ENCODE data around the gene KRT15. TPM values are rescaled to one million over a fixed set of nuclear protein-coding genes. Genes with fewer than 3 reads are reported as not detected.

Gene KRT15
- polyA plus RNA-seq, 1 of the 3 experiments (the other 2 are of a cell fraction): 16.9 TPM

GRCh38 chr17:41505809-41506767 lies 12.6 kb downstream of the KRT15 start:
- Histone ChIP-seq H3K27ac (ENCODE audit: low read depth in 2 of 2, low read length in 1 of 2) (no peak overlapping the region), H2AFZ (ENCODE audit: low read depth) (no peak overlapping the region), H3K4me2 (no peak overlapping the region), H3K9me3 (no peaks in the 10 kb centered on the region), H3K4me3 (ENCODE audit: low read depth in 2 of 2, low read length in 1 of 2) (no peak overlapping the region), H3K36me3 (replicated peaks in 1 of 2; ENCODE audit: control insufficient read depth in 1 of 2, insufficient read depth in 2 of 2, low read length in 1 of 2) (no peaks in the 10 kb centered on the region), H3K27me3 (ENCODE audit: insufficient read depth) (no peaks in the 10 kb centered on the region), H3F3A (replicated peaks; ENCODE audit: insufficient read depth) (peaks cover 4% of the 10 kb centered on the region), H4K20me1 (ENCODE audit: insufficient read depth) (no peaks in the 10 kb centered on the region), H3K9me2 (no peaks in the 10 kb centered on the region), H3K4me1 (ENCODE audit: control insufficient read depth in 1 of 2, insufficient read depth in 2 of 2, low read depth in 1 of 2, low read length in 1 of 2) (peaks cover 0 to 6% of the 10 kb centered on the region in 2 experiments; a peak in 1 of 4 replicates), H3K9ac (no peak overlapping the region), H3K79me2 (ENCODE audit: insufficient read depth) (no peaks in the 10 kb centered on the region)
- DNase-seq: no peak
- 83% methylated on average over 14 of the region's 14 CpGs for WGBS (ENCODE audit: low lambda C conversion rate)
- CTCF ChIA-PET: interaction anchor here (0.6 to 6.3 kb wide), 4 partner anchors 43 to 371 kb away, joined by 3 to 48 read pairs (median 4); no protein-coding TSS in a partner anchor
- POLR2A ChIA-PET: no interaction called here
- TF ChIP-seq, protein P1, sequence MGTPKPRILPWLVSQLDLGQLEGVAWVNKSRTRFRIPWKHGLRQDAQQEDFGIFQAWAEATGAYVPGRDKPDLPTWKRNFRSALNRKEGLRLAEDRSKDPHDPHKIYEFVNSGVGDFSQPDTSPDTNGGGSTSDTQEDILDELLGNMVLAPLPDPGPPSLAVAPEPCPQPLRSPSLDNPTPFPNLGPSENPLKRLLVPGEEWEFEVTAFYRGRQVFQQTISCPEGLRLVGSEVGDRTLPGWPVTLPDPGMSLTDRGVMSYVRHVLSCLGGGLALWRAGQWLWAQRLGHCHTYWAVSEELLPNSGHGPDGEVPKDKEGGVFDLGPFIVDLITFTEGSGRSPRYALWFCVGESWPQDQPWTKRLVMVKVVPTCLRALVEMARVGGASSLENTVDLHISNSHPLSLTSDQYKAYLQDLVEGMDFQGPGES (IDR thresholded peaks at IDR 0.05; ENCODE audit: low read depth, low read length): no peak
- TF ChIP-seq SMC3 (IDR thresholded peaks at IDR 0.05; ENCODE audit: low read depth, low read length) (no peak), GATA2 (CRISPR knock-in tag; IDR thresholded peaks at IDR 0.05) (no peak), PBX3 (IDR thresholded peaks at IDR 0.05) (no peak), YY1 (IDR thresholded peaks at IDR 0.05; ENCODE audit: low read depth) (no peak), JUND (IDR thresholded peaks at IDR 0.05) (no peak), TAF1 (IDR thresholded peaks at IDR 0.05; ENCODE audit: borderline replicate concordance, low read depth, low read length) (no peak), EZH2phosphoT487 (IDR thresholded peaks at IDR 0.05; ENCODE audit: borderline replicate concordance, low read depth) (no peak), EP300 (IDR thresholded peaks at IDR 0.05; ENCODE audit: borderline replicate concordance in 1 of 2, low read depth in 1 of 2, low read length in 1 of 2) (no peak)
- TF ChIP-seq, protein P2, sequence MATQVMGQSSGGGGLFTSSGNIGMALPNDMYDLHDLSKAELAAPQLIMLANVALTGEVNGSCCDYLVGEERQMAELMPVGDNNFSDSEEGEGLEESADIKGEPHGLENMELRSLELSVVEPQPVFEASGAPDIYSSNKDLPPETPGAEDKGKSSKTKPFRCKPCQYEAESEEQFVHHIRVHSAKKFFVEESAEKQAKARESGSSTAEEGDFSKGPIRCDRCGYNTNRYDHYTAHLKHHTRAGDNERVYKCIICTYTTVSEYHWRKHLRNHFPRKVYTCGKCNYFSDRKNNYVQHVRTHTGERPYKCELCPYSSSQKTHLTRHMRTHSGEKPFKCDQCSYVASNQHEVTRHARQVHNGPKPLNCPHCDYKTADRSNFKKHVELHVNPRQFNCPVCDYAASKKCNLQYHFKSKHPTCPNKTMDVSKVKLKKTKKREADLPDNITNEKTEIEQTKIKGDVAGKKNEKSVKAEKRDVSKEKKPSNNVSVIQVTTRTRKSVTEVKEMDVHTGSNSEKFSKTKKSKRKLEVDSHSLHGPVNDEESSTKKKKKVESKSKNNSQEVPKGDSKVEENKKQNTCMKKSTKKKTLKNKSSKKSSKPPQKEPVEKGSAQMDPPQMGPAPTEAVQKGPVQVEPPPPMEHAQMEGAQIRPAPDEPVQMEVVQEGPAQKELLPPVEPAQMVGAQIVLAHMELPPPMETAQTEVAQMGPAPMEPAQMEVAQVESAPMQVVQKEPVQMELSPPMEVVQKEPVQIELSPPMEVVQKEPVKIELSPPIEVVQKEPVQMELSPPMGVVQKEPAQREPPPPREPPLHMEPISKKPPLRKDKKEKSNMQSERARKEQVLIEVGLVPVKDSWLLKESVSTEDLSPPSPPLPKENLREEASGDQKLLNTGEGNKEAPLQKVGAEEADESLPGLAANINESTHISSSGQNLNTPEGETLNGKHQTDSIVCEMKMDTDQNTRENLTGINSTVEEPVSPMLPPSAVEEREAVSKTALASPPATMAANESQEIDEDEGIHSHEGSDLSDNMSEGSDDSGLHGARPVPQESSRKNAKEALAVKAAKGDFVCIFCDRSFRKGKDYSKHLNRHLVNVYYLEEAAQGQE (IDR thresholded peaks at IDR 0.05; ENCODE audit: low read depth, low read length): no peak

Measured in SK-N-SH (cell line).